ENCODE measurements around the gene AKAP11. TPM values are rescaled to one million over a fixed set of nuclear protein-coding genes. Genes with fewer than 3 reads are reported as not detected.

Gene AKAP11
- total and polyA plus RNA-seq, 2 of the 4 experiments (the other 2 are of a cell fraction), result 8.0 to 19.7 TPM

DNA sequence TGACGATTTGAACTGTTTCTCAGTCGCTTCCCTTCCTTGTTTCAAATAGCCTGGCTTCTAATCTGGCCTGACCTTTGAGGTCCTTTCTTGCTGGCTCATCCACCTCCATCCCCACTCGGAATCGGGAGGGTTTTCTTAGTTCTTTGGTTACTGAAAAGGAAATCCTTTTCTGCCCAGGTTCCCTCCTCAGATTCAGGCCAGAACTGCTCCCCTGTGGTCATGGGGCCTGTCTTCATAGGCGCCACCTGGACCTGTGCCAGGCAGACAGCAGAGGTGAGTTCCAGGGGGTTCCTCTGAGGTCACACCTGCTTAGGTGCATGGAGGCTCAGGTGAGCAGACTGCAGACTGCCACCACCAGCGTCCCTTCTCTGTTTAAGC lies 62.4 kb downstream of the AKAP11 start:
- Histone ChIP-seq H4K20me1 (ENCODE audit: insufficient read depth, low read length) (no peaks in the 10 kb centered on the region), H2AK9ac (replicated peaks; ENCODE audit: low read depth, low read length, poor library complexity) (no peak overlapping the region), H3K4me2 (ENCODE audit: low read depth, low read length) (no peak overlapping the region), H3K4me1 (ENCODE audit: control insufficient read depth, insufficient read depth, low read length) (no peaks in the 10 kb centered on the region), H3K23ac (ENCODE audit: low read depth, low read length) (no peak overlapping the region), H3K4ac (ENCODE audit: low read depth, low read length) (no peak overlapping the region), H3K9ac (ENCODE audit: low read depth, low read length) (no peak overlapping the region), H2AFZ (replicated peaks; ENCODE audit: low read length, poor library complexity) (no peak overlapping the region), H2BK15ac (ENCODE audit: low read depth, low read length) (no peak overlapping the region), H3K79me1 (ENCODE audit: low read depth in 1 of 2, low read length in 2 of 2) (no peaks in the 10 kb centered on the region), H3K9me1 (ENCODE audit: insufficient read depth, low read length) (no peaks in the 10 kb centered on the region), H4K5ac (ENCODE audit: low read depth, low read length) (no peak overlapping the region), H3K4me3 (ENCODE audit: insufficient read depth, low read depth, low read length) (no peak overlapping the region), H3K14ac (replicated peaks; ENCODE audit: low read depth, low read length) (no peak overlapping the region), H3K36me3 (ENCODE audit: control insufficient read depth, insufficient read depth, low read length) (no peaks in the 10 kb centered on the region), H4K8ac (ENCODE audit: low read depth in 2 of 2, low read length in 2 of 2) (no peak overlapping the region), H3K9me3 (ENCODE audit: control insufficient read depth, insufficient read depth, low read length) (no peaks in the 10 kb centered on the region), H3K56ac (ENCODE audit: extremely low read depth, insufficient read depth, low read length) (no peak overlapping the region), H2AK5ac (ENCODE audit: low read depth, low read length) (no peak overlapping the region), H2BK120ac (ENCODE audit: low read depth, low read length) (no peak overlapping the region), H3K27me3 (ENCODE audit: control insufficient read depth, insufficient read depth, low read length) (peaks cover 13% of the 10 kb centered on the region), H4K91ac (ENCODE audit: insufficient read depth, low read depth, low read length) (no peak overlapping the region), H3K27ac (ENCODE audit: insufficient read depth, low read length) (no peak overlapping the region), H2BK5ac (ENCODE audit: low read depth, low read length, poor library complexity, severe bottlenecking) (no peak overlapping the region), H3K18ac (ENCODE audit: low read depth, low read length) (no peak overlapping the region), H2BK20ac (ENCODE audit: low read depth, low read length) (no peak overlapping the region)
- dilution Hi-C loops (cut with HindIII; ENCODE audit: low sequenced_read_pairs, unreplicated experiment) (no loop called here), intact Hi-C loops (cut with micrococcal nuclease) (no loop called here), in situ Hi-C loops (cut with MboI; ENCODE audit: low sequenced_read_pairs) (no loop called here)
- POLR2A ChIA-PET (ENCODE audit: unreplicated experiment), result no interaction called here
- WGBS, 2 experiments (ENCODE audit: extremely low coverage in 2 of 2, insufficient read length in 1 of 2), result 20% methylated on average over 1 of the region's 6 CpGs; no CpG with 5 or more reads in 1 of the 2 experiments
- TF ChIP-seq BHLHE40 (IDR thresholded peaks at IDR 0.05; ENCODE audit: low read depth, low read length) (no peak), CEBPB (IDR thresholded peaks at IDR 0.05; ENCODE audit: low read depth, low read length) (no peak), RCOR1 (IDR thresholded peaks at IDR 0.05; ENCODE audit: insufficient replicate concordance, low read length) (no peak), MAFK (IDR thresholded peaks at IDR 0.05; ENCODE audit: low read depth, low read length) (no peak), MAZ (IDR thresholded peaks at IDR 0.05; ENCODE audit: borderline replicate concordance, low read depth, low read length) (no peak), RFX5 (IDR thresholded peaks at IDR 0.05; ENCODE audit: low read depth, low read length) (no peak), CTCF (conservative IDR thresholded peaks at IDR 0.05; ENCODE audit: low read depth, low read length) (no peak), RAD21 (IDR thresholded peaks at IDR 0.05; ENCODE audit: low read length) (no peak), MXI1 (IDR thresholded peaks at IDR 0.05; ENCODE audit: borderline replicate concordance, low read depth, low read length) (no peak), FOS (IDR thresholded peaks at IDR 0.05; ENCODE audit: low read depth, low read length) (no peak), NFE2L2 (IDR thresholded peaks at IDR 0.05; ENCODE audit: low read depth, low read length) (no peak), POLR2A (IDR thresholded peaks at IDR 0.05; ENCODE audit: low read depth, low read length) (no peak), SMC3 (IDR thresholded peaks at IDR 0.05; ENCODE audit: low read depth, low read length) (no peak), CHD1 (IDR thresholded peaks at IDR 0.05; ENCODE audit: low read depth, low read length) (no peak)
- TF ChIP-seq, protein P1, sequence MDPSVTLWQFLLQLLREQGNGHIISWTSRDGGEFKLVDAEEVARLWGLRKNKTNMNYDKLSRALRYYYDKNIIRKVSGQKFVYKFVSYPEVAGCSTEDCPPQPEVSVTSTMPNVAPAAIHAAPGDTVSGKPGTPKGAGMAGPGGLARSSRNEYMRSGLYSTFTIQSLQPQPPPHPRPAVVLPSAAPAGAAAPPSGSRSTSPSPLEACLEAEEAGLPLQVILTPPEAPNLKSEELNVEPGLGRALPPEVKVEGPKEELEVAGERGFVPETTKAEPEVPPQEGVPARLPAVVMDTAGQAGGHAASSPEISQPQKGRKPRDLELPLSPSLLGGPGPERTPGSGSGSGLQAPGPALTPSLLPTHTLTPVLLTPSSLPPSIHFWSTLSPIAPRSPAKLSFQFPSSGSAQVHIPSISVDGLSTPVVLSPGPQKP (IDR thresholded peaks at IDR 0.05; ENCODE audit: borderline replicate concordance, low read depth, low read length), result no peak
- TF ChIP-seq, protein P2, sequence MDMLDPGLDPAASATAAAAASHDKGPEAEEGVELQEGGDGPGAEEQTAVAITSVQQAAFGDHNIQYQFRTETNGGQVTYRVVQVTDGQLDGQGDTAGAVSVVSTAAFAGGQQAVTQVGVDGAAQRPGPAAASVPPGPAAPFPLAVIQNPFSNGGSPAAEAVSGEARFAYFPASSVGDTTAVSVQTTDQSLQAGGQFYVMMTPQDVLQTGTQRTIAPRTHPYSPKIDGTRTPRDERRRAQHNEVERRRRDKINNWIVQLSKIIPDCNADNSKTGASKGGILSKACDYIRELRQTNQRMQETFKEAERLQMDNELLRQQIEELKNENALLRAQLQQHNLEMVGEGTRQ (IDR thresholded peaks at IDR 0.05; ENCODE audit: low read depth, low read length), result no peak
- ATAC-seq (ENCODE audit: low read depth), result no peak
- CTCF ChIA-PET, result interaction anchor here (0.6 to 1.0 kb wide), 2 partner anchors 142 to 209 kb away, joined by 3 read pairs; no protein-coding TSS in a partner anchor
- no TSS peak for BruUV-seq (replicated peaks)
- DNase-seq, result no peak

Data from IMR-90 (cell line).